NT2/D1 (cell line): Measurements from ENCODE around the gene ZYX.

Experiments
- DNase-seq: peaks from one replicate; pipeline ENCODE4 v3.0.0-alpha.2; 2011; ENCODE audit warnings: low read depth, low spot score
- H3K27me3 ChIP-seq: 2 replicates; pipeline ENCODE4 v1.6.0; 2011; ENCODE audit warnings: mild to moderate bottlenecking; ENCODE audit not compliant: insufficient read length, insufficient read depth
- H3K36me3 ChIP-seq: 2 replicates; pipeline ENCODE4 v1.6.1; 2011; ENCODE audit warnings: mild to moderate bottlenecking, low read length, mixed read lengths; ENCODE audit not compliant: insufficient read depth, insufficient read length
- H3K4me1 ChIP-seq: 2 replicates; pipeline ENCODE4 v1.5.1; 2011; ENCODE audit not compliant: insufficient read depth, insufficient read length
- H3K4me3 ChIP-seq: 2 replicates; pipeline ENCODE4 v1.5.1; 2011; ENCODE audit warnings: low read depth; ENCODE audit not compliant: insufficient read length
- H3K9ac ChIP-seq: 2 replicates; pipeline ENCODE4 v1.6.0; 2011; ENCODE audit warnings: low read depth; ENCODE audit not compliant: insufficient read length
- H3K9me3 ChIP-seq: 2 replicates; pipeline ENCODE4 v1.5.1; 2011; ENCODE audit warnings: mild to moderate bottlenecking, low read length; ENCODE audit not compliant: insufficient read depth
- SUZ12 ChIP-seq: IDR thresholded peaks from 2 replicates; pipeline ENCODE4 v1.6.1; 2011; ENCODE audit not compliant: insufficient read length, insufficient read depth; ENCODE audit errors: extremely low read depth
- YY1 ChIP-seq: IDR thresholded peaks from 2 replicates; pipeline ENCODE4 v1.6.1; 2011; ENCODE audit not compliant: insufficient read length, insufficient read depth
- ZNF274 ChIP-seq: IDR thresholded peaks from 2 replicates; pipeline ENCODE4 v1.6.1; 2011; ENCODE audit warnings: mild to moderate bottlenecking, low read depth, low read length

Gene ZYX

DNA sequence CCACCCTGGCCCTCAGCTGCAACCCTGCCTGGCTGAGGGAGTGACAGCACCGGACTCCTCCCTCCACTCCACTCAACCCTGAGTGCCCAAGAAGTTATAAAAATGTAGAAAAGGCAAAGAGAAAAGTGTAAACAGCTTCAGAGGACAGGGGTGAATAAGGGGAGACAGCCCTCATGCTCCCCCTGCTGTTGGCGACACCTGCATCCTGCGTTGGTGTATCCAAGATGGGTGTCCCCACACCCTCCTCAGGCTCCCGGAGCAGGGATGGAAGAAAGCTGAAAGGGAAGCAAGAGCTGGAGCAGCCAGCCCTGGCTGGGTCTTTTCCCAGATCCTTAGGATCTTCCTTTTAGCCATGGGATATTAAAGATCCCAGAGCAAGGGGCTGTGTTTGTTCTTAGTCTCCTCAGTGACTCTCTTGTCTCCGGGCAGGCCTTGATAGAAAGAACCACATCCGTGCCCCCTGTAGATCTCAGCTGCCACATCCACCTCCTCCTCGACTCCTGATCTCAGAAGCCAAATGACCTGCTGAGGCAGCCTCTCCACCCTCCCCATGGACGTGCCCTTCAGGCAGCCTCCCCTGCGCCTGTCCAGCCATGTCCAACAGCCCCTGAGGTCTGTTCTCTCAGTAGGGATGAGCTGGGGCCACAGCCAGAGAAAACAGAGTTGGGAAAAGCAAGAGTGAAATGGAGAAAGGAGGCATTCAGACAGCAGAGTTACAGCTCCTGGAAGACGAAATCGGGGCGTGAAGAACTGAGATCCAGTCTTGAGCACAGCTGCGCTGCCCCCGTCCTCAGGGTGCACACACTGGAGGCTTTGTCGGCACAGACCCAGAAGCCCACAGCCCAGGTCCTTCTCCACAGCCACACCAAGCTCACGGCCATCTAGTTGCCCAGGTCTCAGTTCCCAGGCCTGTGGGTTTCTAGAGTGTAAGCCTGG lies 25.4 kb upstream of the ZYX start:
- Histone ChIP-seq H3K9ac (no peak overlapping the region), H3K36me3 (peaks cover 12% of the 10 kb centered on the region), H3K27me3 (peaks cover 12% of the 10 kb centered on the region), H3K4me3 (no peak overlapping the region), H3K4me1 (peaks cover 10% of the 10 kb centered on the region), H3K9me3 (no peaks in the 10 kb centered on the region)
- TF ChIP-seq SUZ12, result no peak
- TF ChIP-seq YY1, result no peak
- TF ChIP-seq ZNF274, result no peak
- DNase-seq, result no peak

GRCh38 chr7:143356414-143357050 lies 24.6 kb upstream of the ZYX start:
- peaks cover 12% of the 10 kb centered on the region for H3K36me3 ChIP-seq
- no peak overlapping the region for H3K4me3 ChIP-seq
- H3K9me3 ChIP-seq, result no peaks in the 10 kb centered on the region
- H3K27me3 ChIP-seq, result peaks cover 16% of the 10 kb centered on the region
- TF ChIP-seq ZNF274 (no peak), SUZ12 (no peak), YY1 (no peak)
- H3K4me1 ChIP-seq, result peaks cover 10% of the 10 kb centered on the region
- no peak for DNase-seq
- H3K9ac ChIP-seq, result no peak overlapping the region

DNA sequence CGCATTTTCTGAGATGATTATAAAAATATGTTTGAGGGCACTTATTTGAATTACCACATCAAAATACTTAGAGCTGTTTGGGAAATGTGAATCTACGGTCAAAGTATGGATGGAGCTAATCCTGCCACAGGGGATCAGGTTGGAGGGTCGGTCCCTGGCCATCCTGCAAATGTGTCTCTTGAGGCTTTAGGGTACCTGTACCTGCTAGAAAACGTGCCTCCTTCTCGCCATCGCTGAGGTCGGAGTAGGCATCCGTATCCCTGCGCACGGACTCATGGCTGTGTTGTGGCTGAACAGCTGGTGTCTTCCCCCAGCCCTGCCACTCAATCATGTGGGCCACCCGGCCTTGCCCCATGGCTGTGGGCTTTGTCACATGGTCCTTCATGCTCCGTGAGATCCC lies 22.5 kb upstream of the ZYX start:
- peaks cover 28% of the 10 kb centered on the region for H3K27me3 ChIP-seq
- peaks cover 3% of the 10 kb centered on the region for H3K4me1 ChIP-seq
- TF ChIP-seq ZNF274 (no peak), YY1 (no peak), SUZ12 (no peak)
- no peak for DNase-seq
- no peaks in the 10 kb centered on the region for H3K9me3 ChIP-seq
- peaks cover 12% of the 10 kb centered on the region for H3K36me3 ChIP-seq
- no peak overlapping the region for H3K9ac ChIP-seq
- no peak overlapping the region for H3K4me3 ChIP-seq

DNA sequence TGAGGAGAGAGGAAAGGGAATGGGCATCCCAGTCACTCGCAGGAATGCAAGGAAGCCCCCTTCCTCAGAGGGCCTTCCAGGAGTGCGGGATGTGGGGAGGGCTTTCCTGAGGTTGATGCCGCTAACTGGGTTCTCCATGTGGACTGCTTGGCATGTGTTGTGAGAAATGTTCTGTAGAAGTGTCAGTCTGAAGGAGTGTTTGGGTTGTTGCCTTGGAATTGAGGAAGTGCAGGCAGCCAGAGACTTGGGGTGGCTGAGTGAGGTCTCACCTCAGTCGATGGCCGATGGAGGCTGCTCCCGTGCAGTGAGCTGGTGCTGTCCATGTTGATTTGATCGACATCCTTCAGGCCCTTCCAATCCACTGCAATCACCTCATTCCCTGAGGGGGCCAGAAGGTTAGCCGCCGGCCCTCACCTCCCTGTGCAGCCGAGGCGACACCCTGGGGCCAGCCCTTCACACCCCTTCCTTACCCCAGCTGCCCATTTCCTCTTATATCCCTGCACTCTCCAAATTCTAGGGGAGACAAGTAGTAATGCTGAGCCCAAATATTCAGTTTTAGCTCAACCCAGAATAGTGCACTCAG lies 21.3 kb upstream of the ZYX start:
- H3K9me3 ChIP-seq, result no peaks in the 10 kb centered on the region
- peaks cover 40% of the 10 kb centered on the region for H3K27me3 ChIP-seq
- no peak overlapping the region for H3K9ac ChIP-seq
- H3K4me3 ChIP-seq, result no peak overlapping the region
- TF ChIP-seq ZNF274 (no peak), YY1 (no peak), SUZ12 (no peak)
- DNase-seq, result no peak
- peaks cover 12% of the 10 kb centered on the region for H3K36me3 ChIP-seq
- peaks cover 3% of the 10 kb centered on the region for H3K4me1 ChIP-seq

GRCh38 chr7:143360788-143361551 lies 20.2 kb upstream of the ZYX start:
- DNase-seq, result no peak
- no peak for TF ChIP-seq SUZ12
- TF ChIP-seq ZNF274, result no peak
- TF ChIP-seq YY1, result no peak
- H3K9me3 ChIP-seq, result no peaks in the 10 kb centered on the region
- H3K9ac ChIP-seq, result no peak overlapping the region
- H3K4me1 ChIP-seq, result no peaks in the 10 kb centered on the region
- peak overlapping the region; percentile 26 for H3K4me3 ChIP-seq
- H3K27me3 ChIP-seq, result peaks cover 43% of the 10 kb centered on the region
- H3K36me3 ChIP-seq, result peaks cover 8% of the 10 kb centered on the region

- TF ChIP-seq ZNF274, result no peak
- TF ChIP-seq YY1, result no peak
- TF ChIP-seq SUZ12, result no peak
- Histone ChIP-seq H3K4me3 (peak overlapping the region; percentile 62), H3K4me1 (no peaks in the 10 kb centered on the region), H3K9me3 (no peaks in the 10 kb centered on the region), H3K27me3 (peaks cover 43% of the 10 kb centered on the region), H3K36me3 (peaks cover 6% of the 10 kb centered on the region), H3K9ac (no peak overlapping the region)
- no peak for DNase-seq
These were observed 19.5 kb upstream of the ZYX start for GRCh38 chr7:143361552-143362130.
